Measurements from ENCODE around the gene SRL. TPM values are rescaled to one million over a fixed set of nuclear protein-coding genes. Genes with fewer than 3 reads are reported as not detected.
"Not testable (repeated sequence)": the region's sequence is repeated elsewhere in the genome, so short reads cannot be mapped to it uniquely, and the experiment has no call there.

SRL gene
- total RNA-seq, 2 donors from 2014 or later = not detected

GRCh38 chr16:4270091-4270490 lies 28.2 kb upstream of the SRL start:
- DNase-seq (ENCODE audit: low spot score) (no peak), ATAC-seq (no peak)
- Mint-ChIP-seq H3K4me1 (ENCODE audit: low read depth in 2 of 2) (peaks cover 0 to 7% of the 10 kb centered on the region in 2 donors), H3K27me3 (no peaks in the 10 kb centered on the region), H3K36me3 (no peaks in the 10 kb centered on the region), H3K27ac (no peak overlapping the region), H3K4me3 (peak overlapping the region; percentile 12), H3K9me3 (no peaks in the 10 kb centered on the region)

GRCh38 chr16:4266372-4266771 lies 24.5 kb upstream of the SRL start:
- H3K4me1 Mint-ChIP-seq (ENCODE audit: low read depth in 2 of 2) = peaks cover 0 to 5% of the 10 kb centered on the region in 2 donors
- H3K9me3 Mint-ChIP-seq = no peaks in the 10 kb centered on the region
- H3K27me3 Mint-ChIP-seq = no peaks in the 10 kb centered on the region
- no peak for ATAC-seq
- no peak for DNase-seq (ENCODE audit: low spot score)
- no peaks in the 10 kb centered on the region for H3K36me3 Mint-ChIP-seq
- no peak overlapping the region for H3K27ac Mint-ChIP-seq
- H3K4me3 Mint-ChIP-seq = no peak overlapping the region

- ATAC-seq = peak in 1 of 2 donors; percentile 14
- Mint-ChIP-seq H3K9me3 (no peaks in the 10 kb centered on the region), H3K27me3 (no peaks in the 10 kb centered on the region), H3K36me3 (no peaks in the 10 kb centered on the region), H3K4me3 (no peak overlapping the region), H3K4me1 (ENCODE audit: low read depth in 2 of 2) (peaks cover 0 to 5% of the 10 kb centered on the region in 2 donors), H3K27ac (no peak overlapping the region)
- no peak for DNase-seq (ENCODE audit: low spot score)
Observed at GRCh38 chr16:4265676-4266075, 23.8 kb upstream of the SRL start.

- no peaks in the 10 kb centered on the region for H3K36me3 Mint-ChIP-seq
- ATAC-seq (no peak), DNase-seq (ENCODE audit: low spot score) (no peak)
- H3K4me1 Mint-ChIP-seq (ENCODE audit: low read depth in 2 of 2) = peaks cover 0 to 5% of the 10 kb centered on the region in 2 donors
- H3K27me3 Mint-ChIP-seq = no peaks in the 10 kb centered on the region
- no peak overlapping the region for H3K27ac Mint-ChIP-seq
- H3K9me3 Mint-ChIP-seq = no peaks in the 10 kb centered on the region
- no peak overlapping the region for H3K4me3 Mint-ChIP-seq
Observed at GRCh38 chr16:4264546-4264945, 22.7 kb upstream of the SRL start.

DNA sequence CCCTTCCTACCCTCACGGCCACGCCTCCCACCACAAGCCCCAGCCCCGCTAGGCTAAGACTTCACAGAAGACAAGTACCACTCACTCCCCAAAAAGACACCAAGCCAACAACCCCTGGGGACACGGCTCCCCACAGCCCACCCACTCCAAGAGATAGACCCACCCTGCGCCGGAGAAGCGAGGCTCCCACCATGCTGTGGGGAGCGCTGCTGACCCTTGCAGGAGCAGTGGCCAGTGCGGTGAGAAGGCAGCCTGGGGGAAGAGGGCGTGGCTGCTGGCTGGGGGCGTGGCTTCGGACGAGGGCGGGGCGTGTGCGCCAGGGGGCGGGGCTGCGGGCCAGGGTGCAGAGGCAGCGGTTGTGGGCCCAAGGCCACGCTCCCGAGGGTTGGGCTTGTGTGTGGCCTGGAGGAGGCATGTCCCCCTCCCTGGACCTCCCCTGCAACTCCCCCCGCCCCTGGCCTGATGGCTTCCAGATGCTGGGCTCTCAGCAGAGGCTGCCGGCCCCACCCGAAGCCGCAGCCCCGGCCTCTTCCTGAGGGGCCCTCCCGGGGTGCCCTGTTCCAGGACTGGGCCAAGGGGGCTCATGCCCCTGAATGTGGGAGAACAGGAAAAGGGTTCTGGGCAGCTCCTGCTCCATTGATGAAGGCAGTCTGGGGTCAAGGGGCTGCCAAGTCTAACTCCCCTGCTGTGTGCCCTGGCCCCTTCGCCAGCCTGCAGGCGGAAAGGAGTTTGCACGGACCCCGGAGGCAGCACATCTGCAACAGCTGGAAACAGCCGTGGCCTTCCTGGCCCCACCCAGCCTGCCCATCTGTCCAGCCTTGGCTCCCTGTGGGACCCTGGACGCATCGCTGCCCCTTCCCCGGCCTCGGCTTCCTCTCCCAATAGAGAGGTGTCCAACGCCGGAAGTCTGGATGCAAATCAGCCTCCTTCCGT lies 21.9 kb upstream of the SRL start:
- Mint-ChIP-seq H3K36me3 (no peaks in the 10 kb centered on the region), H3K27me3 (no peaks in the 10 kb centered on the region), H3K4me3 (no peak overlapping the region), H3K9me3 (no peaks in the 10 kb centered on the region), H3K27ac (no peak overlapping the region), H3K4me1 (ENCODE audit: low read depth in 2 of 2) (peaks cover 0 to 5% of the 10 kb centered on the region in 2 donors)
- ATAC-seq (peak; percentile 45 to 60), DNase-seq (ENCODE audit: low spot score) (no peak)

GRCh38 chr16:4262303-4262835 lies 20.5 kb upstream of the SRL start:
- no peak overlapping the region for H3K27ac Mint-ChIP-seq
- H3K9me3 Mint-ChIP-seq = no peaks in the 10 kb centered on the region
- H3K36me3 Mint-ChIP-seq = no peaks in the 10 kb centered on the region
- H3K4me3 Mint-ChIP-seq = no peak overlapping the region
- DNase-seq (ENCODE audit: low spot score) (no peak), ATAC-seq (no peak)
- no peaks in the 10 kb centered on the region for H3K27me3 Mint-ChIP-seq
- peaks cover 0 to 5% of the 10 kb centered on the region in 2 donors for H3K4me1 Mint-ChIP-seq (ENCODE audit: low read depth in 2 of 2)

- Mint-ChIP-seq H3K36me3 (no peaks in the 10 kb centered on the region), H3K27me3 (no peaks in the 10 kb centered on the region), H3K4me1 (ENCODE audit: low read depth in 2 of 2) (peaks cover 0 to 5% of the 10 kb centered on the region in 2 donors), H3K27ac (no peak overlapping the region), H3K9me3 (no peaks in the 10 kb centered on the region), H3K4me3 (no peak overlapping the region)
- ATAC-seq (peak; percentile 49 to 65), DNase-seq (ENCODE audit: low spot score) (no peak)
Observed at GRCh38 chr16:4261557-4262172, 19.8 kb upstream of the SRL start.

GRCh38 chr16:4260360-4260759 lies 18.5 kb upstream of the SRL start:
- Mint-ChIP-seq H3K36me3 (no peaks in the 10 kb centered on the region), H3K9me3 (no peaks in the 10 kb centered on the region), H3K27ac (no peak overlapping the region), H3K4me1 (ENCODE audit: low read depth in 2 of 2) (peaks cover 0 to 5% of the 10 kb centered on the region in 2 donors), H3K27me3 (no peaks in the 10 kb centered on the region), H3K4me3 (no peak overlapping the region)
- DNase-seq (ENCODE audit: low spot score) (no peak), ATAC-seq (no peak)

GRCh38 chr16:4257646-4258556 lies 16.0 kb upstream of the SRL start:
- H3K27ac Mint-ChIP-seq = no peak overlapping the region
- H3K9me3 Mint-ChIP-seq = no peaks in the 10 kb centered on the region
- ATAC-seq = no peak
- no peaks in the 10 kb centered on the region for H3K36me3 Mint-ChIP-seq
- DNase-seq (ENCODE audit: low spot score) = no peak
- no peaks in the 10 kb centered on the region for H3K27me3 Mint-ChIP-seq
- H3K4me1 Mint-ChIP-seq (ENCODE audit: low read depth in 2 of 2) = peaks cover 0 to 12% of the 10 kb centered on the region in 2 donors
- no peak overlapping the region for H3K4me3 Mint-ChIP-seq

- H3K9me3 Mint-ChIP-seq = no peaks in the 10 kb centered on the region
- peak overlapping the region; percentile 92 for H3K4me3 Mint-ChIP-seq
- peak overlapping the region; percentile 81 to 93 for H3K27ac Mint-ChIP-seq
- H3K27me3 Mint-ChIP-seq = no peaks in the 10 kb centered on the region
- peaks cover 0 to 6% of the 10 kb centered on the region in 2 donors for H3K4me1 Mint-ChIP-seq (ENCODE audit: low read depth in 2 of 2)
- DNase-seq (ENCODE audit: low spot score) (peak; percentile 100), ATAC-seq (peak; percentile 98 to 99)
- H3K36me3 Mint-ChIP-seq = no peaks in the 10 kb centered on the region
Observed at GRCh38 chr16:4253394-4254150, 11.7 kb upstream of the SRL start.

- not testable (repeated sequence) for H3K36me3 Mint-ChIP-seq; H3K4me1 Mint-ChIP-seq (ENCODE audit: low read depth in 2 of 2); DNase-seq (ENCODE audit: low spot score); H3K27me3 Mint-ChIP-seq; ATAC-seq; H3K9me3 Mint-ChIP-seq
- peak overlapping the region; percentile 81 to 93 for H3K27ac Mint-ChIP-seq
- H3K4me3 Mint-ChIP-seq = peak overlapping the region; percentile 92
Observed at GRCh38 chr16:4253012-4253393, 11.1 kb upstream of the SRL start.

DNA sequence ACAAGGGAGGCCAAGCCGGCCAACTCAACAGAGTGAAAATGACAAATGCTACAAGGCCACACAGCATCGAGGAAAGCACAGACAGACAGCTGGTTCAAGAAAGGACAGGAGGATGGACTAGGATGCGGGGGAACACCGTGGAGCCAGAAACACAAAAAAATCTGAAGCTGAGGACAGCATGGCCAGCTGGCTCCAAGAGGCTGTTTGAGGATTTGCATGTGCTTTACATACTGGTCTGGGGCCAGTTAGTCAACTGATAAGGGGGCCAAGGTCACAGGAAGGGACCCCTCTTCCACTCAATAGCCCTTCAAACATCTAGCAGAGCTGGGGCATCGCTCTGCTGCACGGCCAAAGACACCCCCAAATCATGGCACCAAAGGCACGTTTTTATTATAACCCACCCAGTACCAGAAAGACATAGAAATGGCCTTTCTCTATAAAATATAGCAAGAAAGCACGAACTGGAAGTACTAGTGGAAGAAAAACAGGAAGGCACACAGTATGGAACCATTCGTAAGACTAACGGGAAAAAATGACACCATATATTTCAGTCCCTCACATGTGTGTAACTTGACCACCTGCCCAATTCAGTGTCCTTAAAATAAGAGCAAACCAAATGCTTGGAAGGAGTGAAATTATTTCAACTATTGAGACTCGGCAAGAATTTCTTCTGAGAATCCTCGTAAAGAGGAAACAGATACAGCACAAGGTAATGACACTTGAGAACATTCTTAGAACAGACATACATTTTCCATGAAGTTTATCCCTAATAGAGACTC lies 7.8 kb upstream of the SRL start:
- Mint-ChIP-seq H3K36me3 (no peaks in the 10 kb centered on the region), H3K9me3 (no peaks in the 10 kb centered on the region), H3K27ac (no peak overlapping the region), H3K27me3 (no peaks in the 10 kb centered on the region), H3K4me3 (no peak overlapping the region), H3K4me1 (ENCODE audit: low read depth in 2 of 2) (peaks cover 0 to 6% of the 10 kb centered on the region in 2 donors)
- no peak for DNase-seq (ENCODE audit: low spot score)
- ATAC-seq = no peak
